Measurements from ENCODE around the gene SCN3A. TPM values are rescaled to one million over a fixed set of nuclear protein-coding genes. Genes with fewer than 3 reads are reported as not detected.

SCN3A gene
- total and polyA plus RNA-seq, 2 of the 4 experiments (the other 2 are of a cell fraction) = 0.26 to 0.90 TPM

- Histone ChIP-seq H3K27me3 (ENCODE audit: control insufficient read depth, insufficient read depth, low read length) (no peaks in the 10 kb centered on the region), H3K27ac (ENCODE audit: insufficient read depth, low read length) (no peak overlapping the region), H3K36me3 (ENCODE audit: control insufficient read depth, insufficient read depth, low read length) (no peaks in the 10 kb centered on the region), H4K91ac (ENCODE audit: insufficient read depth, low read depth, low read length) (no peak overlapping the region), H3K79me1 (ENCODE audit: low read depth in 1 of 2, low read length in 2 of 2) (no peaks in the 10 kb centered on the region), H3K4ac (ENCODE audit: low read depth, low read length) (no peak overlapping the region), H2BK15ac (ENCODE audit: low read depth, low read length) (no peak overlapping the region), H3K9ac (ENCODE audit: low read depth, low read length) (no peak overlapping the region), H2AFZ (replicated peaks; ENCODE audit: low read length, poor library complexity) (no peak overlapping the region), H3K4me3 (ENCODE audit: insufficient read depth, low read depth, low read length) (no peak overlapping the region), H4K20me1 (ENCODE audit: insufficient read depth, low read length) (no peaks in the 10 kb centered on the region), H3K23ac (ENCODE audit: low read depth, low read length) (no peak overlapping the region), H3K14ac (replicated peaks; ENCODE audit: low read depth, low read length) (no peak overlapping the region), H2BK20ac (ENCODE audit: low read depth, low read length) (no peak overlapping the region), H3K4me1 (ENCODE audit: control insufficient read depth, insufficient read depth, low read length) (peaks cover 2% of the 10 kb centered on the region), H3K18ac (ENCODE audit: low read depth, low read length) (no peak overlapping the region), H3K56ac (ENCODE audit: extremely low read depth, insufficient read depth, low read length) (no peak overlapping the region), H3K4me2 (ENCODE audit: low read depth, low read length) (no peak overlapping the region), H2AK9ac (replicated peaks; ENCODE audit: low read depth, low read length, poor library complexity) (no peak overlapping the region), H3K9me3 (ENCODE audit: control insufficient read depth, insufficient read depth, low read length) (no peaks in the 10 kb centered on the region), H4K5ac (ENCODE audit: low read depth, low read length) (no peak overlapping the region), H2BK120ac (ENCODE audit: low read depth, low read length) (no peak overlapping the region), H4K8ac (ENCODE audit: low read depth in 2 of 2, low read length in 2 of 2) (no peak overlapping the region; a peak in 1 of 4 replicates), H2BK5ac (ENCODE audit: low read depth, low read length, poor library complexity, severe bottlenecking) (no peak overlapping the region), H3K9me1 (ENCODE audit: insufficient read depth, low read length) (no peaks in the 10 kb centered on the region), H2AK5ac (ENCODE audit: low read depth, low read length) (no peak overlapping the region)
- ATAC-seq (ENCODE audit: low read depth) (no peak), DNase-seq (peak; percentile 21)
- ChIA-PET CTCF (no interaction called here), POLR2A (ENCODE audit: unreplicated experiment) (interaction anchor here (0.6 kb wide), 1 partner anchor 189 kb away, joined by 3 read pairs; no protein-coding TSS in a partner anchor)
- WGBS, 2 experiments (ENCODE audit: extremely low coverage in 2 of 2, insufficient read length in 1 of 2) = no CpG with 5 or more reads among the region's 2 CpGs
- intact Hi-C loops (cut with micrococcal nuclease) (no loop called here), in situ Hi-C loops (cut with MboI; ENCODE audit: low sequenced_read_pairs) (no loop called here), dilution Hi-C loops (cut with HindIII; ENCODE audit: low sequenced_read_pairs, unreplicated experiment) (no loop called here)
- no peak for TF ChIP-seq MXI1 (IDR thresholded peaks at IDR 0.05; ENCODE audit: borderline replicate concordance, low read depth, low read length)
- no peak for TF ChIP-seq SMC3 (IDR thresholded peaks at IDR 0.05; ENCODE audit: low read depth, low read length)
- no peak for TF ChIP-seq USF2 (IDR thresholded peaks at IDR 0.05; ENCODE audit: low read depth, low read length)
- TF ChIP-seq MAZ (IDR thresholded peaks at IDR 0.05; ENCODE audit: borderline replicate concordance, low read depth, low read length) = no peak
- TF ChIP-seq RAD21 (IDR thresholded peaks at IDR 0.05; ENCODE audit: low read length) = no peak
- no peak for TF ChIP-seq POLR2A (IDR thresholded peaks at IDR 0.05; ENCODE audit: low read depth, low read length)
- TF ChIP-seq ELK1 (IDR thresholded peaks at IDR 0.05; ENCODE audit: borderline replicate concordance, low read depth, low read length) = no peak
- no peak for TF ChIP-seq RFX5 (IDR thresholded peaks at IDR 0.05; ENCODE audit: low read depth, low read length)
- no peak for TF ChIP-seq RCOR1 (IDR thresholded peaks at IDR 0.05; ENCODE audit: insufficient replicate concordance, low read length)
- TF ChIP-seq NFE2L2 (IDR thresholded peaks at IDR 0.05; ENCODE audit: low read depth, low read length) = no peak
- TF ChIP-seq CEBPB (IDR thresholded peaks at IDR 0.05; ENCODE audit: low read depth, low read length) = no peak
- no peak for TF ChIP-seq BHLHE40 (IDR thresholded peaks at IDR 0.05; ENCODE audit: low read depth, low read length)
- no peak for TF ChIP-seq FOS (IDR thresholded peaks at IDR 0.05; ENCODE audit: low read depth, low read length)
- no peak for TF ChIP-seq CHD1 (IDR thresholded peaks at IDR 0.05; ENCODE audit: low read depth, low read length)
- no peak for TF ChIP-seq MAFK (IDR thresholded peaks at IDR 0.05; ENCODE audit: low read depth, low read length)
- TF ChIP-seq, protein P1, sequence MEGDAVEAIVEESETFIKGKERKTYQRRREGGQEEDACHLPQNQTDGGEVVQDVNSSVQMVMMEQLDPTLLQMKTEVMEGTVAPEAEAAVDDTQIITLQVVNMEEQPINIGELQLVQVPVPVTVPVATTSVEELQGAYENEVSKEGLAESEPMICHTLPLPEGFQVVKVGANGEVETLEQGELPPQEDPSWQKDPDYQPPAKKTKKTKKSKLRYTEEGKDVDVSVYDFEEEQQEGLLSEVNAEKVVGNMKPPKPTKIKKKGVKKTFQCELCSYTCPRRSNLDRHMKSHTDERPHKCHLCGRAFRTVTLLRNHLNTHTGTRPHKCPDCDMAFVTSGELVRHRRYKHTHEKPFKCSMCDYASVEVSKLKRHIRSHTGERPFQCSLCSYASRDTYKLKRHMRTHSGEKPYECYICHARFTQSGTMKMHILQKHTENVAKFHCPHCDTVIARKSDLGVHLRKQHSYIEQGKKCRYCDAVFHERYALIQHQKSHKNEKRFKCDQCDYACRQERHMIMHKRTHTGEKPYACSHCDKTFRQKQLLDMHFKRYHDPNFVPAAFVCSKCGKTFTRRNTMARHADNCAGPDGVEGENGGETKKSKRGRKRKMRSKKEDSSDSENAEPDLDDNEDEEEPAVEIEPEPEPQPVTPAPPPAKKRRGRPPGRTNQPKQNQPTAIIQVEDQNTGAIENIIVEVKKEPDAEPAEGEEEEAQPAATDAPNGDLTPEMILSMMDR (conservative IDR thresholded peaks at IDR 0.05; ENCODE audit: low read depth, low read length) = no peak
- BruUV-seq (replicated peaks) = no TSS peak
Measured at GRCh38 chr2:165163761-165164160, 40.1 kb downstream of the SCN3A start.

Data from IMR-90 (cell line).